Measurements from ENCODE around the gene CTNNA1.

Gene CTNNA1

DNA sequence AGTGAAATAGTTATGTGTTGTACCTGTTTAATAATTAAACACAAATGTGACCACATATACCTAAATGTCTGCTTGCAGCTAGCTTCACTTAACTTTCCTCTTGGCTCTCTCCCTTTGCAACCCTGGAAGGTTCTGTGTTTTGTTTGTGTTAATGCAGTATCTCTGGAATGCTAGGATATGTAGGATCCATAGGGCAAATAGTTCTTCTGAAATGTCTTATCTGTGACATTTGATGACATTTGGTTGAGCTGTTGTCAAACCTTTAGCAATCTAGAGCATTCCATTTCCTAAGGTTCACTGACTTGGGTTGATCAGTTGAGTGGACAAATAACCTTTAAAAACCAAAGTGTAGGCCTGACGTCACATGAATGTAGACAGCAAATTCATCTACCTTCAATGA, 21.8 kb downstream of the CTNNA1 start:
- Histone ChIP-seq H3K9me3 (ENCODE audit: control insufficient read depth, low read length) (no peaks in the 10 kb centered on the region), H3K27me3 (replicated peaks; ENCODE audit: control insufficient read depth, insufficient read depth, low read length, poor library complexity, severe bottlenecking) (no peaks in the 10 kb centered on the region), H3K4me3 (ENCODE audit: insufficient read depth, low read depth, low read length, poor library complexity, severe bottlenecking) (no peak overlapping the region), H3K4me1 (ENCODE audit: control insufficient read depth, insufficient read depth, low read length, poor library complexity, severe bottlenecking) (no peaks in the 10 kb centered on the region), H3K27ac (ENCODE audit: insufficient read depth, low read length, poor library complexity, severe bottlenecking) (no peak overlapping the region), H3K36me3 (ENCODE audit: control insufficient read depth, insufficient read depth, low read length) (no peaks in the 10 kb centered on the region)
- DNase-seq: no peak

GRCh38 chr5:138778234-138778633, 25.0 kb downstream of the CTNNA1 start:
- Histone ChIP-seq H3K27me3 (replicated peaks; ENCODE audit: control insufficient read depth, insufficient read depth, low read length, poor library complexity, severe bottlenecking) (no peaks in the 10 kb centered on the region), H3K4me3 (ENCODE audit: insufficient read depth, low read depth, low read length, poor library complexity, severe bottlenecking) (no peak overlapping the region), H3K27ac (ENCODE audit: insufficient read depth, low read length, poor library complexity, severe bottlenecking) (no peak overlapping the region), H3K9me3 (ENCODE audit: control insufficient read depth, low read length) (no peaks in the 10 kb centered on the region), H3K36me3 (ENCODE audit: control insufficient read depth, insufficient read depth, low read length) (no peaks in the 10 kb centered on the region), H3K4me1 (ENCODE audit: control insufficient read depth, insufficient read depth, low read length, poor library complexity, severe bottlenecking) (no peaks in the 10 kb centered on the region)
- DNase-seq: no peak

DNA sequence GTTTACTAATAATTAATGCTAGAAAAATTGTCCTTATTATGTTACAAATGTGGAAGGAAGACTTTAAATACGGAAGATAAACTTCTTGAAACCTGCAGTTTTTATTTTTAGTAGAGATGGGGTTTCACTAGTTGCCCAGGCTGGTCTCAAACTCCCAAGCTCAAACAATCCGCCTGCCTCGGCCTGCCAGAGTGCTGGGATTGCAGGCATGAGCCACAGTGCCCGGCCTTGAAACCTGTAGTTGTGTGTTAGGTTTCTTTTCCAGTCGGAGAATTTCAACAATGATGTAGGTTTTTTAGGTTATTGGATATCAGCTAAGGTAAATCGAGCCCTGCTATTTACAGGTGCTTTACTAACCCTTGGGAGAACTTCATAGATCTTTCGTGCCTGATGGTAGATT, 30.8 kb downstream of the CTNNA1 start:
- no peaks in the 10 kb centered on the region for H3K9me3 ChIP-seq (ENCODE audit: control insufficient read depth, low read length)
- H3K36me3 ChIP-seq (ENCODE audit: control insufficient read depth, insufficient read depth, low read length): no peaks in the 10 kb centered on the region
- no peak overlapping the region for H3K27ac ChIP-seq (ENCODE audit: insufficient read depth, low read length, poor library complexity, severe bottlenecking)
- no peaks in the 10 kb centered on the region for H3K4me1 ChIP-seq (ENCODE audit: control insufficient read depth, insufficient read depth, low read length, poor library complexity, severe bottlenecking)
- H3K27me3 ChIP-seq (replicated peaks; ENCODE audit: control insufficient read depth, insufficient read depth, low read length, poor library complexity, severe bottlenecking): no peaks in the 10 kb centered on the region
- no peak for DNase-seq
- H3K4me3 ChIP-seq (ENCODE audit: insufficient read depth, low read depth, low read length, poor library complexity, severe bottlenecking): no peak overlapping the region

DNA sequence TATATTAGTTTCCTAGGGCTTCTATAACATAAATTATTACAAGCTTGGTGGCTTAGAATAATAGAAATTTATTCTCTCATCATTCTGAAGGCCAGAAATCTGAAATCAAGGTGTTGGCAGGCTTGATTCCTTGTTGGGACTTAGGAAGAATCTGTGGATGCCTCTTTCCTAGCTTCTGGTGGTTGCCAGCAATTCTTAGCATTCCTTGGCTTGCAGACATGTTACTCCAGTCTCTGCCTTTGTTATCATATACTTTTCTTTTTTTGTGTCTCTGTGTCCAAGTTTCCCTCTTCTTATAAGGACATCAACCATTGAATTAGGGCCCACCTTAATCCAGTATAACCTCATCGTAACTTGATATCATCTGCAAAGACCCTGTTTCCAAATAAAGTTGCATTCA, 31.4 kb downstream of the CTNNA1 start:
- no peak overlapping the region for H3K4me3 ChIP-seq (ENCODE audit: insufficient read depth, low read depth, low read length, poor library complexity, severe bottlenecking)
- no peak overlapping the region for H3K27ac ChIP-seq (ENCODE audit: insufficient read depth, low read length, poor library complexity, severe bottlenecking)
- H3K4me1 ChIP-seq (ENCODE audit: control insufficient read depth, insufficient read depth, low read length, poor library complexity, severe bottlenecking): no peaks in the 10 kb centered on the region
- H3K36me3 ChIP-seq (ENCODE audit: control insufficient read depth, insufficient read depth, low read length): no peaks in the 10 kb centered on the region
- no peaks in the 10 kb centered on the region for H3K9me3 ChIP-seq (ENCODE audit: control insufficient read depth, low read length)
- no peak for DNase-seq
- no peaks in the 10 kb centered on the region for H3K27me3 ChIP-seq (replicated peaks; ENCODE audit: control insufficient read depth, insufficient read depth, low read length, poor library complexity, severe bottlenecking)

DNA sequence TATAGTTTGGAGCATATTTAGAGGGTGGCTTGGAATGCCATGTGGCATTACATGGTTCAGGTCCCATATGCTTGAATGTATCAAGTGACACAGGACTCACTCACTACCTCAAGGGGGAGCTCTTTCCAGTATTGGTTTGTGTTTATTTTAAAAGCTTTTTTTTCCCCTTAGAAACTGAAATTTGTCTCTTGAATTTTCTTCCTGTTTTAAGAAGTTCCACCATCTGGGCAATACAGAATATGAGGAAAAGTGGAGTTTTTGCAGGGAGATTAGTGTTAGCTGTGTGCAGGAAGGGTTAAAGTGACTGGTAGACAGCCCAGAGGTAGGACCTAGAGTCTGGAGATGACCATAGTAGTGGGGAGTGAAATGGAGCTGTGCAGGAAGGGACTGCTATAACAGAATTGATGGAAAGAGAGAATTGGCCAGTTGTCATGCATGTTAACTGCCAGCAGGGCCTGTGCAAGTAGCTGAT, 36.6 kb downstream of the CTNNA1 start:
- H3K9me3 ChIP-seq (ENCODE audit: control insufficient read depth, low read length): no peaks in the 10 kb centered on the region
- no peaks in the 10 kb centered on the region for H3K36me3 ChIP-seq (ENCODE audit: control insufficient read depth, insufficient read depth, low read length)
- no peak overlapping the region for H3K27ac ChIP-seq (ENCODE audit: insufficient read depth, low read length, poor library complexity, severe bottlenecking)
- DNase-seq: no peak
- no peaks in the 10 kb centered on the region for H3K27me3 ChIP-seq (replicated peaks; ENCODE audit: control insufficient read depth, insufficient read depth, low read length, poor library complexity, severe bottlenecking)
- H3K4me3 ChIP-seq (ENCODE audit: insufficient read depth, low read depth, low read length, poor library complexity, severe bottlenecking): no peak overlapping the region
- H3K4me1 ChIP-seq (ENCODE audit: control insufficient read depth, insufficient read depth, low read length, poor library complexity, severe bottlenecking): no peaks in the 10 kb centered on the region

DNA sequence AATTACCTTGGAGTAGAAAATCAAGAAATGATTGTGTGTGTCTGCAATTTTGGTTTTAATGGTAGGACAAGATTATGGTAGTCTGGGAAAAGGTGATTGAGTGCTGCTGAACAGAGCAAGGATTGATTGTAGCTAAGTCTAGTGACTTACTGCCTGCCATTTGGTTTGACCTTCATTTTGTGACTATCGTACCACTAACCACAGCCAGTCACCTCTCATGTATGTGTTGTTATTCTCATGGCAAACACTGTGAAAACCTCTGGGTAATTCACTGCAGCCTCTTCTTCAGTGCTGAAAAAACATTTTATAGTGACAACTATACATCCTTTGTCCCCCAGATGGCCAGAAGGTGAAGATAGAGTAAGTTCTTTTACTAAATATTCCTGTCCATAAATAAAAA, 37.5 kb downstream of the CTNNA1 start:
- H3K27ac ChIP-seq (ENCODE audit: insufficient read depth, low read length, poor library complexity, severe bottlenecking): no peak overlapping the region
- no peaks in the 10 kb centered on the region for H3K9me3 ChIP-seq (ENCODE audit: control insufficient read depth, low read length)
- no peak overlapping the region for H3K4me3 ChIP-seq (ENCODE audit: insufficient read depth, low read depth, low read length, poor library complexity, severe bottlenecking)
- H3K27me3 ChIP-seq (replicated peaks; ENCODE audit: control insufficient read depth, insufficient read depth, low read length, poor library complexity, severe bottlenecking): no peaks in the 10 kb centered on the region
- no peaks in the 10 kb centered on the region for H3K4me1 ChIP-seq (ENCODE audit: control insufficient read depth, insufficient read depth, low read length, poor library complexity, severe bottlenecking)
- no peaks in the 10 kb centered on the region for H3K36me3 ChIP-seq (ENCODE audit: control insufficient read depth, insufficient read depth, low read length)
- DNase-seq: no peak

DNA sequence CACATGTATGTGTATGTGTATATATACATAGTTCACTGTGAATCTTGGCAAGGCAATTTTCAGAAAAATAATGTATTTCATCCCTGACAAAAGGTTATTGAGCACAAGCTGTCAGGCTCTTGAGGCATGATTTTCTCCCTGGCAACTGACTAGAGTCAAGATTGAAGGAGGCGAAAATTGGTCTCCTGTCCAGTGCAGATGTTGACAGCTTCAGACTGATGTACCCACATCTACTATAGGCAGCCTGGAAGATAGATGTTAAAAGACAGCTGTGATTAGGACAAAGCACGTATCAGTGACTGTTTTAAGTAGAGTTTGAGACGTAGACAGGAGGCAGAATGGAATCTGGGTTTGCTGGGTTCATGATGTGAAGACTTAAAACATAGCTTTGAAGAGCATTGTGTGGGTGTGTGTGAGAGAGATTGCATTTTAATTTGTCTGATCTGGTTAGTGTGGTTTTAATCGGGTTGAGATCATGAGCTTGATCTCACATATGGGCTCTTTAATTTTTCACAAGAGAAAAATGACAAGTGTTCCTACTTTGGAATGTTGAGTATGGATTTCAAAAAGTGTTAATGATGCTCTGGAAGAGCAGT, 39.1 kb downstream of the CTNNA1 start:
- Histone ChIP-seq H3K27me3 (replicated peaks; ENCODE audit: control insufficient read depth, insufficient read depth, low read length, poor library complexity, severe bottlenecking) (no peaks in the 10 kb centered on the region), H3K27ac (ENCODE audit: insufficient read depth, low read length, poor library complexity, severe bottlenecking) (no peak overlapping the region), H3K4me1 (ENCODE audit: control insufficient read depth, insufficient read depth, low read length, poor library complexity, severe bottlenecking) (no peaks in the 10 kb centered on the region), H3K36me3 (ENCODE audit: control insufficient read depth, insufficient read depth, low read length) (no peaks in the 10 kb centered on the region), H3K9me3 (ENCODE audit: control insufficient read depth, low read length) (no peaks in the 10 kb centered on the region), H3K4me3 (ENCODE audit: insufficient read depth, low read depth, low read length, poor library complexity, severe bottlenecking) (no peak overlapping the region)
- no peak for DNase-seq

GRCh38 chr5:138793575-138793974, 40.4 kb downstream of the CTNNA1 start:
- Histone ChIP-seq H3K4me3 (ENCODE audit: insufficient read depth, low read depth, low read length, poor library complexity, severe bottlenecking) (no peak overlapping the region), H3K36me3 (ENCODE audit: control insufficient read depth, insufficient read depth, low read length) (no peaks in the 10 kb centered on the region), H3K27me3 (replicated peaks; ENCODE audit: control insufficient read depth, insufficient read depth, low read length, poor library complexity, severe bottlenecking) (no peaks in the 10 kb centered on the region), H3K4me1 (ENCODE audit: control insufficient read depth, insufficient read depth, low read length, poor library complexity, severe bottlenecking) (no peaks in the 10 kb centered on the region), H3K9me3 (ENCODE audit: control insufficient read depth, low read length) (no peaks in the 10 kb centered on the region), H3K27ac (ENCODE audit: insufficient read depth, low read length, poor library complexity, severe bottlenecking) (no peak overlapping the region)
- no peak for DNase-seq

- Histone ChIP-seq H3K9me3 (ENCODE audit: control insufficient read depth, low read length) (no peaks in the 10 kb centered on the region), H3K4me3 (ENCODE audit: insufficient read depth, low read depth, low read length, poor library complexity, severe bottlenecking) (no peak overlapping the region), H3K27ac (ENCODE audit: insufficient read depth, low read length, poor library complexity, severe bottlenecking) (no peak overlapping the region), H3K4me1 (ENCODE audit: control insufficient read depth, insufficient read depth, low read length, poor library complexity, severe bottlenecking) (peaks cover 5% of the 10 kb centered on the region), H3K27me3 (replicated peaks; ENCODE audit: control insufficient read depth, insufficient read depth, low read length, poor library complexity, severe bottlenecking) (no peaks in the 10 kb centered on the region), H3K36me3 (ENCODE audit: control insufficient read depth, insufficient read depth, low read length) (no peaks in the 10 kb centered on the region)
- no peak for DNase-seq
Measured at GRCh38 chr5:138803285-138803684, 50.1 kb downstream of the CTNNA1 start.

- no peaks in the 10 kb centered on the region for H3K9me3 ChIP-seq (ENCODE audit: control insufficient read depth, low read length)
- no peak for DNase-seq
- H3K27ac ChIP-seq (ENCODE audit: insufficient read depth, low read length, poor library complexity, severe bottlenecking): no peak overlapping the region
- H3K36me3 ChIP-seq (ENCODE audit: control insufficient read depth, insufficient read depth, low read length): no peaks in the 10 kb centered on the region
- H3K4me3 ChIP-seq (ENCODE audit: insufficient read depth, low read depth, low read length, poor library complexity, severe bottlenecking): no peak overlapping the region
- H3K4me1 ChIP-seq (ENCODE audit: control insufficient read depth, insufficient read depth, low read length, poor library complexity, severe bottlenecking): peaks cover 5% of the 10 kb centered on the region
- H3K27me3 ChIP-seq (replicated peaks; ENCODE audit: control insufficient read depth, insufficient read depth, low read length, poor library complexity, severe bottlenecking): no peaks in the 10 kb centered on the region
Measured at GRCh38 chr5:138803935-138804334, 50.7 kb downstream of the CTNNA1 start.
